ENCODE data around the gene UBASH3A. TPM values are rescaled to one million over a fixed set of nuclear protein-coding genes. Genes with fewer than 3 reads are reported as not detected.

UBASH3A gene
- total RNA-seq, 1 donor from 2014 or later, result not detected

DNA sequence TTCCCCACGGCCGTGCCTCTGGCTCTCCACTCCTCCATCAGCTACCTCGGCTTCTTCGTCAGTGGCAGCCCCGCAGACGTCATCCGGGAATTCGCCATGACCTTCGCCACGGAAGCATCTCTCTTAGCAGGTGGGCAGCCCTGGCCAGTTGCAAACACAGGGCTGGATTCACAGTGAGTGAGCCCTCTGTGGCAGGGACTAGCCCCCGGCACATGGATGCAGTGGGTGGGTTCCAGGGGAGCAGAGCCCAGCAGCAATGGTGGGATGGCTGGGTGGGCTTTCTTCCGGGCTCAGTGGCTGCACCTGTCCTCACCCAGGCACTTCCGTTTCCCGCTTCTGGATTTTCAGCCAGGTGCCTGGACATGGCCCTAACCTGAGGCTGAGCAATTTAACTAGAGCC, 9.4 kb downstream of the UBASH3A start:
- H3K9me3 Mint-ChIP-seq, result no peaks in the 10 kb centered on the region
- no peak overlapping the region for H3K27ac Mint-ChIP-seq
- H3K36me3 Mint-ChIP-seq, result no peaks in the 10 kb centered on the region

DNA sequence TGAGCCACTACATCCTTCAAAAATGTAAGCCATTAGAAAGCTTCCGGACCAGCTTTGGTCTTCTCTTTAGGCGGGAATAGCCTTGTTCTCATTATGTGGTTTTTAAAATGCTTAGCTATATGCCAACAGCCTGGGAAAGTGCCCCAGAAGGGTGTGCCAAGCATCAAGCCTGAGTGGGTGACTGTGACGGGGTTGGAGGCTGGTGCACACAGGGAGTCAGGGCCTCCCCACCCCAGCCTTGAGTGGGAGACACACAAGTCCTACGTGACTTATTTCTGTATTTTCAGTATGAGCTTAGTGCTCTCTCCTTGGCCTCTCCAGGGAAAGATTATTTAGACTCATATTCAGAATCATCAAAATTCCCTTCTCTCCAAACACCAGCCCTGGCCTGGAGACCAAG, 9.8 kb downstream of the UBASH3A start:
- no peaks in the 10 kb centered on the region for H3K9me3 Mint-ChIP-seq
- H3K27me3 Mint-ChIP-seq, result peaks cover 3% of the 10 kb centered on the region
- TF ChIP-seq, protein P1, sequence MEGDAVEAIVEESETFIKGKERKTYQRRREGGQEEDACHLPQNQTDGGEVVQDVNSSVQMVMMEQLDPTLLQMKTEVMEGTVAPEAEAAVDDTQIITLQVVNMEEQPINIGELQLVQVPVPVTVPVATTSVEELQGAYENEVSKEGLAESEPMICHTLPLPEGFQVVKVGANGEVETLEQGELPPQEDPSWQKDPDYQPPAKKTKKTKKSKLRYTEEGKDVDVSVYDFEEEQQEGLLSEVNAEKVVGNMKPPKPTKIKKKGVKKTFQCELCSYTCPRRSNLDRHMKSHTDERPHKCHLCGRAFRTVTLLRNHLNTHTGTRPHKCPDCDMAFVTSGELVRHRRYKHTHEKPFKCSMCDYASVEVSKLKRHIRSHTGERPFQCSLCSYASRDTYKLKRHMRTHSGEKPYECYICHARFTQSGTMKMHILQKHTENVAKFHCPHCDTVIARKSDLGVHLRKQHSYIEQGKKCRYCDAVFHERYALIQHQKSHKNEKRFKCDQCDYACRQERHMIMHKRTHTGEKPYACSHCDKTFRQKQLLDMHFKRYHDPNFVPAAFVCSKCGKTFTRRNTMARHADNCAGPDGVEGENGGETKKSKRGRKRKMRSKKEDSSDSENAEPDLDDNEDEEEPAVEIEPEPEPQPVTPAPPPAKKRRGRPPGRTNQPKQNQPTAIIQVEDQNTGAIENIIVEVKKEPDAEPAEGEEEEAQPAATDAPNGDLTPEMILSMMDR (conservative IDR thresholded peaks at IDR 0.05), result no peak
- no peaks in the 10 kb centered on the region for H3K4me1 Mint-ChIP-seq (ENCODE audit: unreplicated experiment)
- no peak overlapping the region for H3K27ac Mint-ChIP-seq
- no peak for DNase-seq (ENCODE audit: extremely low spot score, unreplicated experiment)
- no peak overlapping the region for H3K4me3 Mint-ChIP-seq
- H3K36me3 Mint-ChIP-seq, result no peaks in the 10 kb centered on the region

More for the DNA sequence above, 9.4 kb downstream of the UBASH3A start:
- TF ChIP-seq, protein P1 (conservative IDR thresholded peaks at IDR 0.05), result no peak
- DNase-seq (ENCODE audit: extremely low spot score, unreplicated experiment), result no peak
- H3K27me3 Mint-ChIP-seq, result peaks cover 3% of the 10 kb centered on the region
- no peaks in the 10 kb centered on the region for H3K4me1 Mint-ChIP-seq (ENCODE audit: unreplicated experiment)
- no peak overlapping the region for H3K4me3 Mint-ChIP-seq

DNA sequence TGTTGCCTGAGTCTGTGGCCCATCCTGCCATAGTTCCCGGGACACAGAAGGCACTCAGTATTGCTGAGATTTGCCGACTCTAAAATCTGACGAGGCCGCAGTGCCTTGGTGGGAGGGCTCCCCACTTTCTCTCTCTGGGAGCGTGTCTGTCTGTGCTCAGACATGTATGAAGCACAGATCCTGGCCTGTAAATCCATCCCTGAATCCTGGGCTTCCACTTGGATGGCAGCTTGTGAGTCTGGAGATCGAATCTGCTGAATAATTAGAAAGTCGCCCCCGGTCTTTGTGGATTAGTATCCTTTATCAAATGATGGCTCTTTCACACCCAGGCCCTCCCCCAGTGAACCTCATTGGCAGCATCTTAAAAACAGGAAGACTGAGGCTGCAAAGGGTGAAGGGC, 10.4 kb downstream of the UBASH3A start:
- Mint-ChIP-seq H3K27ac (no peak overlapping the region), H3K4me1 (ENCODE audit: unreplicated experiment) (no peaks in the 10 kb centered on the region), H3K4me3 (no peak overlapping the region), H3K27me3 (peaks cover 3% of the 10 kb centered on the region), H3K9me3 (no peaks in the 10 kb centered on the region), H3K36me3 (no peaks in the 10 kb centered on the region)
- no peak for DNase-seq (ENCODE audit: extremely low spot score, unreplicated experiment)
- TF ChIP-seq, protein P1 (conservative IDR thresholded peaks at IDR 0.05), result no peak

DNA sequence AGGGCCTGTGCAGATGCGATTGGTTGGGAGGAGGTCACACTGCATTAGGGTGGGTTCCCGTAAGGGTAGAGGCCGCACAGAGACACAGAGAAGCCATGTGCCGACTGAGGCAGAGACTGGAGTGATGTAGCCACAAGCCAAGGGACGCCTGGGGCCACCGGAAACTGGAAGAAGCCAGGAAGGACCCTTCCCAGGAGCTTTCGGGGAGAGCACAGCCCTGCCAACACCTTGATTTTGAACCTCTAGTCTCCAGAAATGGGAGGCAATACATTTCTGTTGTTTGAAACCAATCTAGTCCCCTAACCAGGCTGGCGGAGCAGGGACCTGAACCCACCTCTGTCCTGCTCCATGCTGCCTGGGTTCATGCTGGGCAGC, 10.8 kb downstream of the UBASH3A start:
- Mint-ChIP-seq H3K27me3 (peaks cover 3% of the 10 kb centered on the region), H3K4me3 (no peak overlapping the region)
- TF ChIP-seq, protein P1 (conservative IDR thresholded peaks at IDR 0.05), result no peak

DNA sequence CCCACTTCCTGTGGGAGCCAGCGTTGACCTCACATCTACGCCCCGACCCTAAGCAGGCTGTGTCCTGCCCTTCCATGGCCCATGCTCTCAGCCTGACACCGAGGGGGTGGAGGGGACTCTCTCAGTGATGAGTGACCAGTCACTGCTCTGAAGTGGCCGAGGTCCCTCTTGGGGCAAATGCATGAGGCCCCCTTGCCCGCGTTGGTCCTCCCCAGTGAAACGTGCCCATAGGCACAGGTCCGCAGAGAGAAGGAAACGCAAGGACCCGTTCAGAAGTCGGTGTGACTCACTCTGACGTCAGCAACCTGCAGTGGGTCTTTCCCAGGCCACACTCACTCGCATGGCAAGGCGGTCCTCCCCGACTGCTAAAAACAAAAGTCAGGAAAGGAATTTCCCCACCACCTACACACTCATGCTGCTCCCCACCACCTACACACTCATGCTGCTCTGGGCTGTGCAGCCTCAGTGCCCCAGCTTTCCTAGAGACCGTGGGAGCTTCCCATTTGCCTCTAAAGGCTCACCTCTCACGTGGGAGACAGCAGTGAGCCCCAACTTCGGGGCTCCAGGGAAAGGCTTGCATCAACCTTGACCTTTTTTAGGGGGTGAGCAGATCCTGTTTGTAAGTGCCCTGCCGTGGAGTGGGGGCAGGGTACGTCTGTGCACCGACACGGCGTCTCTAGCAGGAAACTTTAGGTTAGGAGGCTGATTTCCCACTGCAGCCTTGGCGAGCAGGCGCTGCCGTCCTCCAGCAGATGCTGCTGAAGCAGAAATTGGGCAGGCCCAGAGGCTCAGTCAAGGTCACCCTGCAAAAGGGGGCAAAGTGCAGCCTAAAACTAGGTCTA, 11.4 kb downstream of the UBASH3A start:
- H3K27me3 Mint-ChIP-seq, result peaks cover 3% of the 10 kb centered on the region
- DNase-seq (ENCODE audit: extremely low spot score, unreplicated experiment), result no peak
- H3K4me3 Mint-ChIP-seq, result no peak overlapping the region
- H3K9me3 Mint-ChIP-seq, result no peaks in the 10 kb centered on the region
- no peak overlapping the region for H3K27ac Mint-ChIP-seq
- TF ChIP-seq, protein P1 (conservative IDR thresholded peaks at IDR 0.05), result no peak
- no peaks in the 10 kb centered on the region for H3K4me1 Mint-ChIP-seq (ENCODE audit: unreplicated experiment)
- H3K36me3 Mint-ChIP-seq, result no peaks in the 10 kb centered on the region

More for the DNA sequence above, 10.8 kb downstream of the UBASH3A start:
- no peaks in the 10 kb centered on the region for H3K4me1 Mint-ChIP-seq (ENCODE audit: unreplicated experiment)
- DNase-seq (ENCODE audit: extremely low spot score, unreplicated experiment), result no peak
- H3K36me3 Mint-ChIP-seq, result no peaks in the 10 kb centered on the region
- H3K9me3 Mint-ChIP-seq, result no peaks in the 10 kb centered on the region
- H3K27ac Mint-ChIP-seq, result no peak overlapping the region
